HepG2 (cell line): ENCODE results near the gene CLIC1. TPM values are rescaled to one million over a fixed set of nuclear protein-coding genes. Genes with fewer than 3 reads are reported as not detected.

Source experiments
- CREM ChIP-seq, 2 experiments: sonication (generic) in 1 of 2; formaldehyde crosslinking in 1 of 2; IDR thresholded peaks; 2 replicates each; pipeline versions ENCODE4 v1.4.0 to v1.6.1; 2016 to 2020; ENCODE audit warnings: antibody characterized with exemption in 1 of 2, mild to moderate bottlenecking in 1 of 2, missing genetic modification reagents in 1 of 2
- MED8 ChIP-seq: sonication (generic); formaldehyde crosslinking; IDR thresholded peaks from 2 replicates; pipeline ENCODE4 v1.8.1; 2023; ENCODE audit warnings: mild to moderate bottlenecking, missing genetic modification reagents; ENCODE audit not compliant: insufficient replicate concordance
- NCOA2 ChIP-seq: sonication (generic); formaldehyde crosslinking; IDR thresholded peaks from 2 replicates; pipeline ENCODE4 v1.8.0; 2022; ENCODE audit warnings: inconsistent platforms
- PBX2 ChIP-seq: IDR thresholded peaks from 2 replicates; pipeline ENCODE4 v1.6.1; 2016; ENCODE audit warnings: control low read depth
- REST ChIP-seq, 2 experiments: IDR thresholded peaks; 2 replicates each; pipeline ENCODE4 v1.6.1; 2011 to 2012; ENCODE audit warnings: low read length in 2 of 2, borderline replicate concordance in 1 of 2, low read depth in 1 of 2, mild to moderate bottlenecking in 1 of 2, moderate library complexity in 1 of 2
- SNAPC4 ChIP-seq: sonication (generic); formaldehyde crosslinking; IDR thresholded peaks from 2 replicates; pipeline ENCODE4 v1.4.0; 2020; ENCODE audit warnings: mild to moderate bottlenecking, missing genetic modification reagents
- SOX6 ChIP-seq, 2 experiments: fragments of 450-650 bp in 1 of 2; sonication (generic) in 1 of 2; formaldehyde crosslinking in 1 of 2; IDR thresholded peaks; 2 replicates each; pipeline versions ENCODE4 v1.4.0 to v1.6.1; 2017 to 2020; ENCODE audit warnings: antibody characterized with exemption in 1 of 2, mild to moderate bottlenecking in 1 of 2, missing genetic modification reagents in 1 of 2
- ZNF431 ChIP-seq: sonication (generic); formaldehyde crosslinking; IDR thresholded peaks from 2 replicates; pipeline ENCODE4 v1.9.0; 2022; ENCODE audit warnings: missing genetic modification reagents, low read depth, mild to moderate bottlenecking, borderline replicate concordance
- ZNF691 ChIP-seq: sonication (generic); formaldehyde crosslinking; IDR thresholded peaks from 2 replicates; pipeline ENCODE4 v1.4.0; 2020; ENCODE audit warnings: missing genetic modification reagents, low read depth, mild to moderate bottlenecking, borderline replicate concordance
- ZNF800 ChIP-seq: sonication (generic); formaldehyde crosslinking; IDR thresholded peaks from 2 replicates; pipeline ENCODE4 v1.4.0; 2020; ENCODE audit warnings: missing genetic modification reagents
- polyA plus RNA-seq, 8 experiments: library from polyadenylated mRNA; depleted of rRNA in 3 of 8; stranded (reverse) in 7 of 8; unstranded in 1 of 8; fragments of >200 nt; fragmentation: Illumina TruSeq in 4 of 8; extraction: Trizol in 4 of 8; gene quantifications; 2 replicates each; pipeline versions ENCODE4 v1.2.1 to v1.2.3, GENCODE V29; 2011 to 2016; ENCODE audit warnings: low read depth in 4 of 8, missing spikeins in 1 of 8, mixed read lengths in 1 of 8; ENCODE audit not compliant: insufficient read depth in 1 of 8
- total RNA-seq, 5 experiments: library from RNA; depleted of rRNA; stranded (reverse); fragments of >200 nt; fragmentation: Illumina TruSeq; extraction: Trizol; gene quantifications; 2 replicates each; pipeline ENCODE4 v1.2.3, GENCODE V29; 2016; ENCODE audit warnings: low read depth in 1 of 5

Gene CLIC1
- total and polyA plus RNA-seq, 2 of the 13 experiments (the other 11 are each of a cell fraction or from before 2014, with no cell fraction given) = 602 to 891 TPM

- TF ChIP-seq SNAPC4 = peak; percentile 55
- TF ChIP-seq ZNF431 (CRISPR knock-in tag) = no peak
- no peak for TF ChIP-seq SOX6 (IDR thresholded peaks at IDR 0.05)
- peak; percentile 85 for TF ChIP-seq SOX6 (CRISPR knock-in tag; IDR thresholded peaks at IDR 0.05)
- no peak; the same call in 1 of the 2 replicates for TF ChIP-seq ZNF800
- TF ChIP-seq REST (IDR thresholded peaks at IDR 0.05; ENCODE audit: borderline replicate concordance in 1 of 2, low read depth in 1 of 2, low read length in 2 of 2) = peak in 1 of 2 experiments; percentile 74; a peak in 2 of 4 replicates
- TF ChIP-seq PBX2 (CRISPR knock-in tag) = 0 out of 2 replicates have a peak, but pooled peaks have one; percentile 46
- TF ChIP-seq MED8 (CRISPR knock-in tag) = peak; percentile 44
- peak; percentile 68 for TF ChIP-seq CREM (IDR thresholded peaks at IDR 0.05)
- TF ChIP-seq CREM (CRISPR knock-in tag; IDR thresholded peaks at IDR 0.05) = no peak
- TF ChIP-seq NCOA2 (CRISPR knock-in tag) = peak; percentile 89
- TF ChIP-seq ZNF691 (CRISPR knock-in tag) = peak; percentile 78; the same call in 1 of the 2 replicates
Observed at GRCh38 chr6:31737991-31738979, 2.0 kb upstream of the CLIC1 start (continued).
